ENCODE results near the gene SOHLH2.

Gene SOHLH2

GRCh38 chr13:36183901-36184300, 30.5 kb downstream of the SOHLH2 start:
- no peak for DNase-seq

DNA sequence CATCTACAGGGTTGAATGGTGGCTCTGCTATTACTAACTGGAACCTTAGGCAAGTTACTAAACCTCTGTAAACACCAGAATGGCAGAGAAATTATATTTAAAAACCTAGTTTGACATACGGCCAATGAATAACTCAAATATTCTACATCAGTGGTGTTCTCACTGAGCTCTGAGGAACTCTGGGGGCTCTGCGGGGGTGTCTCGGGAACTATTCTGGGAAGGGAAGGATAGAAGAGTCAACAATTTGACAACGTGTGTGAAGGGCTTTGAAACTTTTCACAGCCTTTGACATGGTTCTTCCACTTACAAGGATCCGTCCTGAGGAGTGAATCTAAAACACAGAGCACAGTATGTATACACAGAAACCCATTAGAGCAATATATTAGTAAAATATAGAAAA, 38.7 kb downstream of the SOHLH2 start:
- DNase-seq, result no peak

DNA sequence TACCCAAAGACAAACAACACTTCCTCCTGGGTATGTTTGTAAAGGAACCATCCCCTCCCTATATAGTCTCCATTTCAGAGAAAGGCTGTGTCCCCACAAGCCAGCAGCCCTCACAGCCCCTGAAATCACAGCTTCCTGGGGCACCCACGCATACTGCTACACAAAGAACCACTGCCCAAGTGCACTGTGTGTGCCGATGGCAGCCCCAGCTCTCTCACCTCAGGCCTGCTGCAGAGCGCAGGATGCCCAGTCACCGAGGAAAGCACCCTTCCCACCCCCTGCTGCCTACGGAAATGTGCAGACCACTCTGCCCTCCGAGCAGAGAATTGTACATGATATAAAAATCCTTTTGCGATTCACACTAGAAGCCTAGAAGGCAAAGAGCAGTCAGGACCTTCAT, 39.4 kb downstream of the SOHLH2 start:
- no peak for DNase-seq

- DNase-seq, result no peak
Observed at GRCh38 chr13:36173571-36174322, 40.6 kb downstream of the SOHLH2 start.

DNA sequence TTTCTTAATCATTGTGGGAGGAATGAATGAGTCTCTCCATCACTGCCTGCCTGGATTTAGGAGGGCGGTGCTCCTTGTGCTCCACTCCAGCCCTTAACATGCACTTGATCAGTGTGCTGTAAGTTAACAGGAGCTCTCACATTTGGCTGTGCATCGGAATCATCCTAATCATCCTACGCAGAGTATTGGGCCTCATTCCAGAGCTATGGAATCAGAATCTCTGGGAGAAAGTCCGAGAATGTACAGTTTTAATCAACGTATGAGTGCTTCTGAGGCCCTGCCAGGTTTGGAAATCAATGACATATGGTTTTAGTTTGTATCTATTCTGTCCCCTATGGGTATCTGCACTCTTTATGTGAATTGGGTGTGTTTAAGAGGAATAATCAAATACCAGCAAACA, 48.3 kb downstream of the SOHLH2 start:
- DNase-seq, result no peak

DNA sequence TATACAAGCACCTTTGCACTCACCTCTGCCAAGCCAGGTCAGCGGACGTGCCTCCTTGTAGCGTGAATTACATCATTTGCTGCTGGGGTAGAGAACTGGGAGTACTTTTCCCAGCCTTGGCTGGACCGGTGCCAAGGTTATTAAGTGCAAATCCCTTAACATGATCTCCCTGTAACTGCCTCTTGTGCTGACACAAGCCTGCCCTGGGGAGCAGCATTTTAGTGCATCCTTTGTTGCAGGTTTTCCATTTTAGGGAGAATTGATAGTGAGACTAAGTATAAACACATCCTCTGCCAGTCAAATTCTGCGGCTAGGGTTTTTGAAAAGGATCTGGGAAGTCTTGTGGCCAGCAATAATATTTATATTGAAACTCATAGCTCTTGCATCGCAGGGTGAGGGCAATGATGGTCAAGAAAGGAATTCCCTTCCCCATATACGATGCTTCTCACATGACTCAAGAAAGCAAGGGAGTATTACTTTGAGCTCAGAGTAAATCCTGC, 50.5 kb downstream of the SOHLH2 start:
- DNase-seq, result no peak

- DNase-seq, result no peak
Observed at GRCh38 chr13:36163286-36163685, 51.1 kb downstream of the SOHLH2 start.

DNA sequence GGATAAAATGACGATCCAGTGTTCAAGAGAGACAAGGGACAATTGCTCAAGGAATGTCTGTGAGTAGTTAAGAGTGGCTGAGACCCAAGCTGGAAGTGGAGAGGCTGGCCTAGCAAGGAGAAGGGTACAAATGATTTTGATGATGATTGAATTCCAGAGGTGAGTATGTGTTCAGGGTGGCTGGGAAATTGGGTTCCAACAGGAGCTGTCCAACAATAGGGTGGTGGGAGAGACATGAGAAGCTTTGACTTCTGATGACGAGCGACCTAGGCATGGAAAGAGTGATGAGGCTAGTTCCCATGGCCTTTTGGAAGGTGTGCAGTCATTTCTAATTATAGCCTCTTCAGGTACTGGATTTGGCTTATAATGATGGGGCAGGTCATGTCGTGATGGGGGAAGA, 54.1 kb downstream of the SOHLH2 start:
- DNase-seq, result no peak

GRCh38 chr13:36158611-36159010, 55.7 kb downstream of the SOHLH2 start:
- DNase-seq, result no peak

DNA sequence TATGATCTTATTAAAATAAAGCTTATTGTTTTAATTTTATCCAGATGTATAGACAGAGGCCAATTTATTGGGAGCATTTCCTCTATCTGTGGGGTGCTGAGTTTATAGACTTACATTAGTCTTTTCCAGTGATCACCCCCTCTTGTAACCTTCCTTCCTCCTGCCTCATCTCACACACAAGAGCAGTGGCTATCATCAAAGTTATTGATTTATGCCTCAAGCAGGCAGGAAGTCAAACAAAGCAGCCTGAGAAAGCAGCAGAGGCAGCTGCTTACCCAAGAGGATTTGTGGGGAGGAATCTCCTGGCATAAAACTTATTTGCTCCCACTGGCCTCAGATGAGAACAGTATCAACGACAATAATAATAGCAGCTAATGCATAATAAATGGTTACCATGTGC, 56.9 kb downstream of the SOHLH2 start:
- no peak for DNase-seq

GRCh38 chr13:36154567-36155291, 59.6 kb downstream of the SOHLH2 start:
- no peak for DNase-seq

DNA sequence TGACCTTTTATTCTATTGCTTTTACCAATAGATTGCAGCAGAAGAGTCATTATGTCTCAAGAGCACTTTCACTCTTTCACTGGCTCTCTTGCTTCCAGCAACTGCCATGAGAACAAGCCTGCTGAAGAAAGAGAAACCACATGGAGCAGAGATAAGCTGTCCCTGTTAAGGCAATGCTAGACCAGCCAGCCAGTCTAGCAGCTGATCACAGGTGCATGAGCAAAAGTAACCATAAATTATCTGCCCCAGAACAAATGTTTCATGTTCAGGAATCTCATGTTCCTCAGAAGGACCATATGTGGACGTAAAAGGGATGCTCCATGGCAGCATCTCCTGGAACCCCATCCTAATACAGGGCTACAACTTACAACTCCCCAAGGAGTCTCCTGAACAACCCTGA, 62.8 kb downstream of the SOHLH2 start:
- no peak for DNase-seq

- DNase-seq, result no peak
Observed at GRCh38 chr13:36148446-36148845, 65.9 kb downstream of the SOHLH2 start.

- no peak for DNase-seq
Observed at GRCh38 chr13:36147330-36147729, 67.0 kb downstream of the SOHLH2 start.

DNA sequence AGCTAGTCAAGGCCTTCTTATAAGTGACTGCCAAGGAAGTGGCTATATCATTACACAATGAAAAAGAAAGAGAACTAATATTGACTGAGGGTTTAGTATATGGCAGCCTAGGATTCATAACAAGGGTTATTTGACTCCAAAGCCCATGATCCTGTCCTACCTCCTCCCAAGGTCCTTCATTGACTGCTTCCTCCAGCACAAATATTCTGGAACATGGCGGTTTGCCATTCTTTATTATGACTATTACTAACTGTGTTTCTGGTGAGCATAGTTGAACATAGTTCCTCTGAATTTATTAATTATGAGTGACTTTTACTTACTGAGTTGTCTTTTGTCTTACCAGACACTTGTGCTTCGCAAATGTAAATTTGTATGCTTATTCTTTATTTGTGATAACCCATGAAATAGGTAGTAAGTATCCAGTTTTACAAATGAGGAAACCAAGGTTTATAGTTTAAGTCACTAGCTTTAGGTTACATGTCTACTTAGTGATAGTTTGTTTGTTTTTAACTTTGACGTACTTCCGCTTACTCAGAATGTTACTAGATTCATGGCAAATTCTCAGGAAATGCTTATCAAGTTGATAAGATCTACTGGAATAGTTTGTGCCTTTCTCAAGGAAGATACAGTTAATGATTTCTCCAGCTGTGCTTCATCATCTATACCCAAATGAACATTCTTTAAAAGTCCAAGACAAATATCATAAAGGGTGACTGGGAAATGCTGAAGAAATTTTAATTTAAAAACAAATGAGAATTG, 67.7 kb downstream of the SOHLH2 start:
- no peak for DNase-seq

GRCh38 chr13:36143738-36144137, 70.6 kb downstream of the SOHLH2 start:
- no peak for DNase-seq

GRCh38 chr13:36142735-36143134, 71.6 kb downstream of the SOHLH2 start:
- no peak for DNase-seq

DNA sequence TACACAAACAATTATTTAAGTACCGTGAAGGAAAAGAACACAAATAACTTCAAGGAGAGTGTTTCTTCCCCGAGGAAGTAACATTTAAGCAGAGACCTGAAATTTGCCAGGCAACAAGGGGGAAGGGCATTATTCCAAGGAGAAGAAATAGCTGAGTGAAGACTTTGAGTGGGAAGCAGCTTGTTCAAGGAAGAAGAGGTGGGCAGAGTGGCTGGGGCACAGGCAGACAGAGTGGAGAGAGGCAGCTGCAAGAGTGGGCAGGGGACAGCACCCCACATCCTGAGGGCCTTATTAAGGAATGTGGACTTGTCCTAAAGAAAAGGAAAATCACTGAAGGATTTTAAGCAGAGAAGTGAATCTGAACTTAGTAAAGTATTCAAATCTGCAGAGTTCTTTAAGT, 78.5 kb downstream of the SOHLH2 start:
- no peak for DNase-seq

DNA sequence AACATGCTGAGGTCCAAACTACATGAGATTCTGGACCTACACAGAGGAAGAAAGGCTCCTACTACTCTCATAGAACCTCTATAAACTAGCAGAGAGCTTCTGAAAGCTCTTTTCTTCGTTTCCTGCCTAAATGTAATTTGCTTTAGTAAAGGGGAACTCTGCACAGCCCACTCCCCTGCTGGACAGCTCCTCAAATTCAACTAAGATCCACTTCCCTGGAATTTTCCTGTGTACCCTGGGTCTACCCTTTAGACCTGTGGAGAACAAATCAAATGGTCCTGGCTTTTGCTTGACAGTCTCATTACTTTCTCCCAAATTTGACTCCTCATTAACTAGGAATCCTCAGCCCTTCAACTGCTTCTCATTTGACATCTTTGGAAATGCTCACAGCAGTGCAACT, 79.7 kb downstream of the SOHLH2 start:
- no peak for DNase-seq

- DNase-seq, result no peak
Observed at GRCh38 chr13:36133950-36134626, 80.3 kb downstream of the SOHLH2 start.

DNA sequence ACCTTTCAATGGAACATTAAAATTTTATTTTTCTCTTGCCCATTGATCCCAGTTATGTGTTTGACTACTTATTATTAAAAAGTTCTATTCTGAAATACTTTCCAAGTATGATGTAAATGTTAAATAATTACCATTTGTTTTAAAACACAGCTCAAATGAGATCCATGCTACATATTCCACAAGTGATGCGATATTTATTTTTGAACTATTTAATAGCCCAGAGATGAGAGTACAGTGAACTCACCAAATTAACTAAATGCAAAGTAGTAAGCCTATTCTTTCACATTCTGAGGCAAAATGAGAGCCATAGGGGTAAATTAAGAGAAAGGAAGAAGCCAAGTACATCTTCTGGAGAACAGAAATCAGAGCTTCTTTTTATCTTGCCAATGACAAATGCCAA, 82.0 kb downstream of the SOHLH2 start:
- DNase-seq, result no peak

DNA sequence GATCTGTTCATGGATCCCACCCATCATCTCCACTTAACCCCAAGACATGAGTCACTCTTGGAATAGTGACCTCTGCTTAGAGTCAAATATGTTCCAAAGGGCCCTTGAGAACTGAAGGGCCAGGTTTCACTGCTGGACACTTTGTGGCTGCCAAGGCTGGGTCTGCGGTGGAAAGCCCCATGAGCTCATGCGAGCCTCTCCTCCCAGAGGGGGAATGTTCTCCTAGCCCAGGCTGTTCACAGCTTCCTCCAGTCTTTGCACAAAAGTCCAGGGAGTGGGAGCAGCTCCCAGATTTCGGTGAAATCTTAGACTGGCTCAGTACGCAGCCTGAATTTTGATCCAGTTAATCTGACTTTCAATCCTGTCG, 82.4 kb downstream of the SOHLH2 start:
- no peak for DNase-seq

GRCh38 chr13:36131222-36131930, 83.0 kb downstream of the SOHLH2 start, which contains the start of gene DCLK1:
Gene DCLK1, minus strand, starts transcription at chr13:36131382.
- DNase-seq, result no peak
